ENCODE measurements around the gene FHAD1.
"Not testable (repeated sequence)": the region's sequence is repeated elsewhere in the genome, so short reads cannot be mapped to it uniquely, and the experiment has no call there.

FHAD1 gene

DNA sequence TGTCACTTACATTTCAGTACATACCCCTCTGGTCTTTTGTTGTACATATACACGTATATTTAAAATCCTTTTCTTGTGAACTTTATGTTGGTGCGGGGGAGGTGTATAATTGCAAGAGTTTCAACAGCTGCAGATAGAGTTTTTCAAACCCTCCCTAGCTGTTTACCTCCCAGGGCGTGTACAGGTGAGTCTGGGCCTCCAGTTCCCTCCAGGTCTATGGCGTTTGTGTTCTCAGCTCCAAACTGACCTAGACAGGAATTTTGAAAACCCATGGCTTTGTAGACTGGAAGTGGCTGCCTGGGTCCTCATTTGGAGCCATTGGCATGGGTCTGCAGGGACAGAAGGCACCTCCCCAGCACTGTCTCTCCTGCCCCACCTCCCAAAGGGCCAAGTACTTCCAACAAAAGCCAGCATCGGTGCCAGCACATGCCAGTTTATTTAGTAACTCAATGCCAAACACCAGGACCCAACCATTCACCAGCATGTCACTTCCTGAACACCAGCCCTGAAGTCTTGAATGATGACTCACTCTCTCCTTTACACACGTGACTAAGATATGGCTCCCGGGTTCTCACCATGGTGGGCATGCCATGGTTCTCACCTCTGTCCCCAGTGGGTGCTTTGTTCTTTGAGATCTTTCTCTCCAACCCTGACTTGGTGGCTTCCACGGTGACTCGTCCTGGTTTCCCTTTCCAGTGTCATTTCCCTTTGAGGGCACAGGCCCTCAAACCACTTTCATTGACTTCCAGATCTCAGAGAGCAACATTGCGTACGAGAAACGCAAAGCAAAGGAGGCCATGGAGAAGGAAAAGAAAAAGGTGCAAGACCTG is 105.3 kb downstream of the FHAD1 start:
- no peak for DNase-seq (ENCODE audit: low read depth)
- no peak overlapping the region for H3K4me3 ChIP-seq (ENCODE audit: low read depth, low read length)

DNA sequence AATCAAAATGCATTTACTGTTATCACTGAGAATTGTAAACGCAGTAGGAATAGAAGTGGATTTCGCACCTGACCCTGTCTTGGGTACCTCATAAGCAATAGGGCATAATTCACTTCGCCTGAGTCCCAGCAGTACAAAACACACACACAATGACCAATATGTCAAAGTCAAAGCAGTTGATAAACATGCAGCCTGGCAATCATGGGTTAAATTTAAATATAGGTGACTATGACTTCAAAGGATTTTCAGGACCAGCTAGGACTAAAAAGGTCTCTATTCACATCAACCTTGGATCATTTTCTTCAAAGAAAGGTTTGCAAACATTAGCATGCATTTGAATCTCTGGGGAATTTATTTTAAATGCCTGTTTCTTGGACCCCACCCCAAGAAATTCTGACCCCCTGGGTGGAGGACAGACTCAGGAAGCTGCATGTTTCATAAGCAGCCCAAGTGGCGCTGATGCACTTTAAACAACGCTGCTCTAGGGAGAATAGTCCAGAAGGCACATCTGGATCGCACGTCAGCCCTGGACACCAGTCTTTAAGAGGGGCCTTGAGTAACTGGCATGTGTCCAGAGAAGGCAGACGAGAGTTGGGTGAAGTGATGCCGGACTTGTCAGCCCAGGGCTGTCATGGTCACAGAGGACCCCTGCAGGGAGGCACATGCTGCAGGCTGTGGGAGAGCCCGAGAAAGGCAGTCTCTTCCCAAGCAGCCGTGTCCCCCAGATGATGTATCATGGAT is 107.0 kb downstream of the FHAD1 start:
- no peak for DNase-seq (ENCODE audit: low read depth)
- no peak overlapping the region for H3K4me3 ChIP-seq (ENCODE audit: low read depth, low read length)

DNA sequence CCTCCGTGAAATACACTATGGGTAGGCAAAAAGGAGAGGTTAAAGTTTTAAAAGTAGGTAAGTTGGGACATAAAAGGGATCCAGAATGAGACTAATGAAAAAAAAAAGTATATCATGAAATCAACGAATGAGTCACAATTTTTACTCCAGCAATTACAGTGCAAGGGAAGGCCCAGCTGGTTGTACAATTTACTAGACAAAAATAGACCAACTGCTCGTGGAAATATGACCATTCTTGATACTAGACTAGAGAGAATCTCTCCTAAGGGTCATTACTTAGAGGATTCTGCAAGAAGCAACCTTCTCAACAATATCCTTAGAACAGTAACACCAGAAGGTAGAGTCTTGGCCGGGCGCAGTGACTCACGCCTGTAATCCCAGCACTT is 107.5 kb downstream of the FHAD1 start:
- no peak for DNase-seq (ENCODE audit: low read depth)
- H3K4me3 ChIP-seq (ENCODE audit: low read depth, low read length) = no peak overlapping the region

GRCh38 chr1:15355968-15356625 is 109.1 kb downstream of the FHAD1 start:
- no peak overlapping the region for H3K4me3 ChIP-seq (ENCODE audit: low read depth, low read length)
- DNase-seq (ENCODE audit: low read depth) = no peak

DNA sequence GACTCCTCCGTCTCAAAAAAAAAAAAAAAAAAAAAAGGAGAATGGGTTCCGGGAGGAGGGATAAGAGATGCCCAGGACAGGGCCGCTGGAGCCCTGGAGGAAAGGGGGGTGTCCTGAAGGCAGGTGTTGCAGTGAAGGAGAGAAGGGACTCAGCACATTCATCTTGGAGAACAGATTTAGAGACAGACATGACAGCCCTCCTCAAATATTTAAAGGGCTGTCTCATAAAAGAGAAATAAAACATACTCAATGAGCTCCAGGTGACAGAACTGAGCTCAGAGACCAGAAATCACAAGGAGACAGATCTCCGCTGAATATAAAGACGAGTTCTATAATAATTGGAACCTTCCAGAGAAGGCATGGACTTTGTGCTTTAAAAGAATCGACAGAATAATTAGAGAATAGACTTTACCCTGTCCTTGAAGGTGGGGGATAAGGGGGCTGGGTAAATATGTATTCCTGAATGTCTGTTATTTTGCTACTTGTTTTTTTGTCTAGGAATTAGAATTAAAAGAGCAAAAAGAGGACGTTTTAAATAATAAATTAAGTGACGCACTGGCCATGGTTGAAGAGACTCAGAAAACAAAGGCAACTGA is 110.7 kb downstream of the FHAD1 start:
- H3K4me3 ChIP-seq (ENCODE audit: low read depth, low read length) = no peak overlapping the region
- no peak for DNase-seq (ENCODE audit: low read depth)

DNA sequence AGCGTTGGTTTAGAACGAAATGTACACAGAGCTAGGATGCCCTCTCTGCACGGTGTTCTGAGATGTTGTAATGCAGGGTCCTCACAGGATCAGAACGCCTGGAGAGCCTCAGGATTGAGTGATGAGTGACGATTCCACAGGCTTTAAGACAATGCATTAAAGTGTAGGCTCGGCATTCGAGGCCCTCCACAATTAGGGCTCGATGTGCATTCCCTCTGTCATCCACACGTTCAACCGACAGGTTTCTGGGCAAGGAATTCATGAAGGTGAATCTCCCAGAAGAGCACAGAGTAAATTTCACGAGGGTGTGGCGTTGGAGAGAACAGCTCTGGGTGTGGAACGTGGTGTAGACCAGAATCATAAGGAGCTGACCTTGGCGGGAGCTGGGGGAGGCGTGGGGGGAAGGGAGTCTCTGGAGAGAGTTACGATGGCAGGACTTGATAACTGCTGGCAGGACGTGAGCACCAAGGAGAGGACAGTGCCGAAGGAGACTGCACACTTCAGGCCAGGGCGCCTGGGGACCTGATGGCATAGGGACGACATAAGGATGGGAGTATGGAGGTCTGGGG is 111.6 kb downstream of the FHAD1 start:
- no peak for DNase-seq (ENCODE audit: low read depth)
- no peak overlapping the region for H3K4me3 ChIP-seq (ENCODE audit: low read depth, low read length)

GRCh38 chr1:15360700-15361099 is 113.7 kb downstream of the FHAD1 start:
- H3K4me3 ChIP-seq (ENCODE audit: low read depth, low read length) = no peak overlapping the region
- no peak for DNase-seq (ENCODE audit: low read depth)

GRCh38 chr1:15362096-15362736 is 115.2 kb downstream of the FHAD1 start:
- no peak for DNase-seq (ENCODE audit: low read depth)
- H3K4me3 ChIP-seq (ENCODE audit: low read depth, low read length) = no peak overlapping the region

GRCh38 chr1:15362737-15363128 is 115.7 kb downstream of the FHAD1 start:
- no peak for DNase-seq (ENCODE audit: low read depth)
- no peak overlapping the region for H3K4me3 ChIP-seq (ENCODE audit: low read depth, low read length)

DNA sequence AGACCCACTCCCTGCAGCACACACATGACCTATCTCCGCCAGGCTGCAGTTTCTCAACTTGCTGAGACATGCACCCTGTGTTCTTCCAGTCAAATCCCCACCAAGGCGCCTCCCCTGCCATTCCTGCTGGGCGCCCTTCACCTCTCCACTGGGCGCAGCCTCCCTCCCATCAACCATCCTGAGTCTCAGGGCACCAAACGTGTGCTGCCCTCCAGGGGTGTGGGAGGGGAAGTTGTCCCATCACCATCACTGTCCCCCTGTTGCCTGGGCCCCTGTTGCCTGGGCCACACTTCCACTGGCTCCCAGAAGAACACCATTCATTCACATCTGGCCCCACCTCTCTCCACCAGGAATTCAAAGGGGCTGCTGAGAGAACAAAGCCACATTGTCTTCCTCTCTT is 117.7 kb downstream of the FHAD1 start:
- no peak overlapping the region for H3K4me3 ChIP-seq (ENCODE audit: low read depth, low read length)
- DNase-seq (ENCODE audit: low read depth) = no peak

GRCh38 chr1:15368888-15369287 is 121.9 kb downstream of the FHAD1 start:
- H3K4me3 ChIP-seq (ENCODE audit: low read depth, low read length) = no peak overlapping the region
- no peak for DNase-seq (ENCODE audit: low read depth)

DNA sequence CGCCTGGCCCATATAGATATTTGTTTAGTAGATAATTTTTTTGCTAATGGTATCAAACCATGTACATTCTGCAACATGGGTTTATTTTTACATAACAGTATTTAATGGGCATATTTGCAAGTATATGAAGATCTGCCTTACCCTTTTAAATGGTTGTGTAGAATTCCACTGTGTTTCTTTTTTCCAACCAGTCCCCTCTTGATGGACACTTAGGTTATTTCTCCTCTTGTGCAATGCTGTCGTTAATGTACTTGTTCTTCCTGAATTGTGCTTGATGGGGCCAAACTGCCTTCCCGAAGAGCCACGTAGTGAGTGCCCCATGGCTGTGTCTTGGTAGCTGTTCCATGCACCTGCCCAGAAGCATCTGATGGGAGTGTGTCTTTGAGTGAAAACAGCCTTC is 123.2 kb downstream of the FHAD1 start:
- H3K4me3 ChIP-seq (ENCODE audit: low read depth, low read length) = no peak overlapping the region
- DNase-seq (ENCODE audit: low read depth) = no peak

DNA sequence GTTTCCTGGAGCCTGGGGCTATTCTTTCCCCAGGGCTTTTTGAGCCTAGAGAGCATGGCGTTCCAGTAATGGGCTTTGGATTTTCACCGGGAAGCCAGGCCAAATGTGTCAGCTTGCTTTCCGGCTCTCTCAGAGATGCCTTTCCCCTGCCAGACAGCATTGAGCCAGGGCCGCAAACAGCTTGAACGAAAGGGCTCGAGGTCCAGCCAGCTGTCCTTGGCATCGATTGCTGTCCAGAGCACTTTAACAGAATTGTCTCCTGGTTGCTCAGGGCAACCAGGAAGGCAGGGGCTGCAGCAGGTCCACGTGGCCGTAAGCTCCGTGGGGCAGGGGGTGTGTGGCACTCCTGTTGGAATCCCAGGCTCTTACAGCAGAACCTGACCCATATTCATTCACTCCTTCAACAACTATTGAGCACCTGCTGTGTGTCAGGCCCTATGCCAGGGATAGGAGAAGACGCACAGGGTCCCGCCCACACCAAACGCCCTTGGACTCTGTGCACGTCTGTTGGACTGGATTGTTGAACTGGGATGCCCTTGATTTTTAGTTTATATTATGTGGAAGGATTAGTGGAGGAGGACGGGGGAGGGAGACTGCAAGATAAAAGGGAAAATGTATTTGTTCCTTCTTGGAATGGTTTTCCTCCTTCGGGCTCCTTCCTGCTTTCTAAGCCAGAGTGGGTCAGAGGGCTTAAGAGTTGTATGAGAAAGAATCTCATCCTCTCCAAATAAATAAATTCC is 123.9 kb downstream of the FHAD1 start:
- no peak for DNase-seq (ENCODE audit: low read depth)

GRCh38 chr1:15371610-15372545 is 124.9 kb downstream of the FHAD1 start:
- H3K4me3 ChIP-seq (ENCODE audit: low read depth, low read length) = no peak overlapping the region
- DNase-seq (ENCODE audit: low read depth) = no peak

More for the DNA sequence above, 123.9 kb downstream of the FHAD1 start:
- no peak overlapping the region for H3K4me3 ChIP-seq (ENCODE audit: low read depth, low read length)

GRCh38 chr1:15378729-15379128 is 131.7 kb downstream of the FHAD1 start:
- no peak for DNase-seq (ENCODE audit: low read depth)
- no peak overlapping the region for H3K4me3 ChIP-seq (ENCODE audit: low read depth, low read length)

DNA sequence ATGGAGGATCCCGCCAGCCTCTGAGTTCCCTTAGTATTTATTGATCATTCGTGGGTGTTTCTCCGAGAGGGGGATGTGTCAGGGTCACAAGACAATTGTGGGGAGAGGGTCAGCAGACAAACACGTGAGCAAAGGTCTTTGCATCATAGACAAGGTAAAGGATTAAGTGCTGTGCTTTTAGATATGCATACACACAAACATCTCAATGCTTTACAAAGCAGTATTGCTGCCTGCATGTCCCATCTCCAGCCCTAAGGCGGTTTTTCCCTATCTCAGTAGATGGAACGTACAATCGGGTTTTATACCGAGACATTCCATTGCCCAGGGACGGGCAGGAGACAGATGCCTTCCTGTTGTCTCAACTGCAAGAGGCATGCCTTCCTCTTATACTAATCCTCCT is 132.1 kb downstream of the FHAD1 start:
- H3K4me3 ChIP-seq (ENCODE audit: low read depth, low read length); DNase-seq (ENCODE audit: low read depth): not testable (repeated sequence)

DNA sequence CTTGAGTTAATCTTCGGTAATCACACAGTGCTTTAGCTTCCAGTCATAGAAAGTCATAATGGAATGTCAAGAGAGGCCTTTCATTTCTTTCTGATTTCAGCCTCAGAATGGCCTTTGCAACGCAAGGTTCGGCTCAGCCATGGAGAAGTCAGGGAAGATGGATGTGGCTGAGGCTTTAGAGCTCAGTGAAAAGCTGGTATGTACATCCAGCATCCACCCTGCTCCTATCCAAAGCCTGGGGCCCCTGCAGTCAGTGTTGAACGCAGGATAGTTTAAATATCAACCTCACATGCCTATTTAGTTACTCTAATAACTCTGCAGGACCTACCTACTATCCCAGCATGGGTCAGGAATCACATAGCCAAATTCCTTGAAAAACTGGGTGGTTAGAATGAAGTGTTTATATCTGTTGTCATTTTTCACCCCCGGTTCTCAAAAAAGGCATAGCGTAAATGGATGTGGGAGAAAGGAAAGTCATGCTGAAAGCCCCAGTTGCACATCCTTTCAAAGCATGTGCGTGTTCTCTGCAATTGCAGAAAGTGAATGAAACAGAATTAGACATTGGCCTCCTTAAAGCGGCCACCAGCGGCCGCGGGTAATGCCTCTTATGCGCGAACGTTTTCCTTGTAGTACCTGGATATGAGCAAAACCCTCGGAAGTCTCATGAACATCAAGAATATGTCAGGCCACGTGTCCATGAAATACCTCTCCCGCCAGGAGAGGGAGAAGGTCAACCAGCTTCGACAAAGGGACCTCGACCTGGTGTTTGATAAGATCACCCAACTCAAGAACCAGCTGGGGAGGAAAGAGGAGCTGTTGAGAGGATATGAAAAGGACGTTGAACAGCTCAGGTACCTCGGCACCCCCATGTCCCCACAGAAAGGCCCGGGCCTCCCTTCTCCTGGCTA is 133.8 kb downstream of the FHAD1 start:
- no peak for DNase-seq (ENCODE audit: low read depth)
- no peak overlapping the region for H3K4me3 ChIP-seq (ENCODE audit: low read depth, low read length)
